ENCODE measurements around the gene HSPD1.

GRCh38 chr2:197500503-197501131 lies 977 bp upstream of the HSPD1 start:
- TF ChIP-seq, protein P1, sequence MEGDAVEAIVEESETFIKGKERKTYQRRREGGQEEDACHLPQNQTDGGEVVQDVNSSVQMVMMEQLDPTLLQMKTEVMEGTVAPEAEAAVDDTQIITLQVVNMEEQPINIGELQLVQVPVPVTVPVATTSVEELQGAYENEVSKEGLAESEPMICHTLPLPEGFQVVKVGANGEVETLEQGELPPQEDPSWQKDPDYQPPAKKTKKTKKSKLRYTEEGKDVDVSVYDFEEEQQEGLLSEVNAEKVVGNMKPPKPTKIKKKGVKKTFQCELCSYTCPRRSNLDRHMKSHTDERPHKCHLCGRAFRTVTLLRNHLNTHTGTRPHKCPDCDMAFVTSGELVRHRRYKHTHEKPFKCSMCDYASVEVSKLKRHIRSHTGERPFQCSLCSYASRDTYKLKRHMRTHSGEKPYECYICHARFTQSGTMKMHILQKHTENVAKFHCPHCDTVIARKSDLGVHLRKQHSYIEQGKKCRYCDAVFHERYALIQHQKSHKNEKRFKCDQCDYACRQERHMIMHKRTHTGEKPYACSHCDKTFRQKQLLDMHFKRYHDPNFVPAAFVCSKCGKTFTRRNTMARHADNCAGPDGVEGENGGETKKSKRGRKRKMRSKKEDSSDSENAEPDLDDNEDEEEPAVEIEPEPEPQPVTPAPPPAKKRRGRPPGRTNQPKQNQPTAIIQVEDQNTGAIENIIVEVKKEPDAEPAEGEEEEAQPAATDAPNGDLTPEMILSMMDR (IDR thresholded peaks at IDR 0.05): no peak
- TF ChIP-seq EP300 (IDR thresholded peaks at IDR 0.05) (no peak), POLR2A (IDR thresholded peaks at IDR 0.05; ENCODE audit: low read depth) (no peak), POLR2AphosphoS5 (IDR thresholded peaks at IDR 0.05) (no peak)

All from esophagus muscularis mucosa (tissue), 4 donors.